ENCODE results near the gene DLGAP4.

- TF ChIP-seq TCF12 (IDR thresholded peaks at IDR 0.05; ENCODE audit: low read depth, low read length) (no peak), PAX8 (IDR thresholded peaks at IDR 0.05) (no peak), MAX (IDR thresholded peaks at IDR 0.05; ENCODE audit: low read depth, low read length) (no peak), CHD4 (IDR thresholded peaks at IDR 0.05) (no peak), CREM (IDR thresholded peaks at IDR 0.05; ENCODE audit: low read depth) (no peak), RFX5 (IDR thresholded peaks at IDR 0.05; ENCODE audit: low read depth, low read length) (no peak), MYC (IDR thresholded peaks at IDR 0.05; ENCODE audit: insufficient read depth, insufficient read length, insufficient replicate concordance, low read length, severe bottlenecking) (no peak), CTCF (IDR thresholded peaks at IDR 0.05 in 2 of 3, conservative IDR thresholded peaks at IDR 0.05 in 1 of 3; ENCODE audit: control insufficient read depth in 2 of 3, extremely low read depth in 1 of 3, insufficient read depth in 1 of 3, low read depth in 3 of 3, low read length in 3 of 3) (no peak), ZNF207 (IDR thresholded peaks at IDR 0.05; ENCODE audit: borderline replicate concordance) (no peak), E2F4 (IDR thresholded peaks at IDR 0.05; ENCODE audit: low read depth, low read length) (no peak), REST (IDR thresholded peaks at IDR 0.05; ENCODE audit: low read depth, low read length) (no peak), MEF2B (IDR thresholded peaks at IDR 0.05; ENCODE audit: partially characterized antibody, poor library complexity, severe bottlenecking) (no peak), CHD1 (IDR thresholded peaks at IDR 0.05; ENCODE audit: low read depth, low read length) (no peak), MEF2A (IDR thresholded peaks at IDR 0.05; ENCODE audit: insufficient read depth, low read depth, low read length) (no peak)
These were observed 28.6 kb upstream of the DLGAP4 start for GRCh38 chr20:36277546-36277945.

Measured in GM12878 (cell line).